Tibial nerve (tissue), 3 donors: ENCODE results near the gene SLC16A8.

ENCODE experiments used
- CTCF ChIP-seq, 5 experiments: fragments of 200-600 bp in 3 of 5; fragments of 450-650 bp in 2 of 5; sonication (generic) in 3 of 5; IDR thresholded peaks; one replicate each; pipeline ENCODE4 v1.5.1; 2016 to 2019; ENCODE audit warnings: antibody characterized with exemption in 5 of 5, mild to moderate bottlenecking in 3 of 5, moderate library complexity in 2 of 5
- POLR2A ChIP-seq, 2 donors: fragments of 450-650 bp; IDR thresholded peaks; one replicate each; pipeline ENCODE4 v1.6.1; 2017; ENCODE audit warnings: antibody characterized with exemption in 2 of 2, mild to moderate bottlenecking in 2 of 2, moderate library complexity in 2 of 2

DNA sequence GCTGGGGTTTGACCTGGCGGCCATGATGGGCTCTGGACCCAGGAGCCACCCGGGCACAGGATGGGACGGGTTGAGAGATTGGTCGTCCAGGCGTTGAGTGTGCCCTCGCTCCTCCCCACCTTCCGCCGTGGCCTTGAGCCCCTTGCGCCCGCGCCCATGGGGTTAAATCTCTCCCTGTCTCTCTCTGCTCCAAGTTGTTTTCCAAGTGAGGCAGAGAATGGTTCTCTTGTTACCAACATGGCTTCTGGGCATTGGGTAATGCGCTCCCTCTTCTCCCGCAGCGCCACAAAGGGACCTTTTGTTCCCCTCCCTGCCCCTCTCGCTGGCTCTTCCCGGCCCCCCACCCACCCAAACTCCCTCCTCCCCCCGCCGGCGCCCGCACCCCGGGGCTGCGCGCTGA, 45.6 kb downstream of the SLC16A8 start:
- no peak for TF ChIP-seq POLR2A (IDR thresholded peaks at IDR 0.05)
- no peak for TF ChIP-seq CTCF (IDR thresholded peaks at IDR 0.05)
